Colon (tissue), 2 donors: ENCODE measurements around the gene CHRM2.
"Not testable (repeated sequence)": the region's sequence is repeated elsewhere in the genome, so short reads cannot be mapped to it uniquely, and the experiment has no call there.

Experiments used
- FAIRE-seq: peaks from 2 replicates; lab custom pipeline; 2012; peaks lifted over from hg19 to GRCh38; lab: Jason Lieb, UNC
- donor health status: control.
- donor health status: control.

The CHRM2 gene

GRCh38 chr7:136868496-136869000, at the start of gene CHRM2:
Gene CHRM2, plus strand, starts transcription at chr7:136868652. Its CDS starts 146,214 bp downstream, at chr7:137014866.
- FAIRE-seq = no peak

- FAIRE-seq = not testable (repeated sequence)
These were observed 37.1 kb upstream of the CHRM2 start for GRCh38 chr7:136831398-136831797.

- FAIRE-seq = no peak
These were observed 22.5 kb upstream of the CHRM2 start for GRCh38 chr7:136845899-136846465.

- FAIRE-seq = no peak
These were observed 20.6 kb upstream of the CHRM2 start for GRCh38 chr7:136847858-136848257.

GRCh38 chr7:136853654-136854053, 14.8 kb upstream of the CHRM2 start:
- no peak for FAIRE-seq

GRCh38 chr7:136857573-136857972, 10.9 kb upstream of the CHRM2 start:
- FAIRE-seq = no peak

- no peak for FAIRE-seq
These were observed 8.6 kb upstream of the CHRM2 start for GRCh38 chr7:136859803-136860202.

- FAIRE-seq = no peak
These were observed 3.2 kb upstream of the CHRM2 start for GRCh38 chr7:136865236-136865635.

- FAIRE-seq = no peak
These were observed 2.7 kb upstream of the CHRM2 start for GRCh38 chr7:136865777-136866176.

- no peak for FAIRE-seq
These were observed 829 bp downstream of the CHRM2 start for GRCh38 chr7:136869001-136869961.

- FAIRE-seq = no peak
These were observed 1.8 kb downstream of the CHRM2 start for GRCh38 chr7:136869991-136870865.

- no peak for FAIRE-seq
These were observed 2.5 kb downstream of the CHRM2 start for GRCh38 chr7:136870866-136871487.

GRCh38 chr7:136874393-136875032, 6.1 kb downstream of the CHRM2 start:
- FAIRE-seq = no peak

GRCh38 chr7:136877509-136877908, 9.1 kb downstream of the CHRM2 start:
- no peak for FAIRE-seq

- FAIRE-seq = no peak
These were observed 9.5 kb downstream of the CHRM2 start for GRCh38 chr7:136877990-136878389.

GRCh38 chr7:136878878-136879277, 10.4 kb downstream of the CHRM2 start:
- FAIRE-seq = no peak

- FAIRE-seq = no peak
These were observed 14.6 kb downstream of the CHRM2 start for GRCh38 chr7:136883046-136883445.

GRCh38 chr7:136884492-136884891, 16.0 kb downstream of the CHRM2 start:
- no peak for FAIRE-seq

- FAIRE-seq = no peak
These were observed 18.9 kb downstream of the CHRM2 start for GRCh38 chr7:136887317-136887716.

GRCh38 chr7:136890399-136890798, 21.9 kb downstream of the CHRM2 start:
- no peak for FAIRE-seq

- no peak for FAIRE-seq
These were observed 23.4 kb downstream of the CHRM2 start for GRCh38 chr7:136891850-136892249.
